Stimulated activated naive CD8-positive, alpha-beta T cell treated with anti-CD3 and anti-CD28 coated beads, Interleukin-15, amount 100 ng/mL, for 72 hours (primary cell): ENCODE data around the gene LRP1B.

Experiments
- ATAC-seq: fragments of 150-1000 bp; cut with Tn5 transposase; 2 replicates; pipeline ENCODE4 v1.10.0; 2021; ENCODE audit warnings: mild to moderate bottlenecking, moderate library complexity
- DNase-seq, 2 donors: peaks; one replicate each; pipeline ENCODE4 v3.0.0; 2021 to 2022
- H3K27ac Mint-ChIP-seq, 2 donors: one replicate each; pipeline ENCODE4 v1.8.0; 2022; ENCODE audit warnings: mild to moderate bottlenecking in 2 of 2, mixed read lengths in 2 of 2, moderate library complexity in 2 of 2
- H3K27me3 Mint-ChIP-seq: one replicate; pipeline ENCODE4 v1.8.0; 2022; ENCODE audit warnings: mixed read lengths
- H3K4me1 Mint-ChIP-seq: one replicate; pipeline ENCODE4 v1.8.0; 2022; ENCODE audit warnings: mild to moderate bottlenecking, mixed read lengths
- H3K4me3 Mint-ChIP-seq, 2 donors: one replicate each; pipeline ENCODE4 v1.8.0; 2022; ENCODE audit warnings: mild to moderate bottlenecking in 2 of 2, mixed read lengths in 2 of 2, moderate library complexity in 1 of 2
- H3K9me3 Mint-ChIP-seq, 2 donors: one replicate each; pipeline ENCODE4 v1.8.0; 2022; ENCODE audit warnings: mixed read lengths in 2 of 2

Gene LRP1B

DNA sequence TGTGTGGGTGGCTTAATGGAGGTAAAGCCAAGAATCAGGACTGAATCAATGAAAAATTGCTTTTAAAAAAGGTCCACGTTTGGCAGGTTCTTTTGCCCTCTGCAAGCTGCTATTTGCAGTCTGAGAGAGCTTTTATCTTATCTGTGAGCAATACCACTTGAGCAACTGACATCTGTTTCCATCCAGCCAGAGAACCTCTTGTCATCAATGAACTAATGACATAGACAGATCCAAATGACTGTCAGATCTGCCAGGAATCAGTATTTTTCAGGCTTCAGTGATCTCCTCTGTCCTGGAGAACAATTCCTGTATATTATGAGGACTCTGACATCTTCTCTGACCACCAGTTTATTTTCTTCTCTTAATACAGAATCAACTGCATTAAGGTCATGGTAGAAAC lies 608.1 kb downstream of the LRP1B start:
- Mint-ChIP-seq H3K4me1 (no peaks in the 10 kb centered on the region), H3K27me3 (no peaks in the 10 kb centered on the region), H3K4me3 (no peak overlapping the region), H3K9me3 (no peaks in the 10 kb centered on the region), H3K27ac (no peak overlapping the region)
- ATAC-seq = no peak
- DNase-seq = no peak

DNA sequence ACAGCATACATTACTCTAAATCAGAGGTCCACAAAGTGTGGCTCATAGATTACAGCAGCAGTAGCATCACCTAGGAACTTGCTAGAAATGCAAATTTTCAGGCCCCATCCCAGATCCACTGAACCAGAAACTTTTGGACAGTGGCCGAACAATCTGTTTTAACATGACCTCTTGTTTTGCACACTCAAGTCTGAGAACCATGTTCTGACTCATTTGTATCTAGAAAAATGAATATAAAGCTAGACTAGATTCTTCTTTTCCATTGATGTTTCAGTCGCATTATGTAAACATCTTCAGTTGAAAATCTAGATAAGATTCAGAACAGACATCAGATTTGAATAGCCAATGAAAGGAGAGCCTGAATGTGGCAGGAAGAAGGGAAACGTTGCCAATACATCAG lies 608.8 kb downstream of the LRP1B start:
- Mint-ChIP-seq H3K4me3 (no peak overlapping the region), H3K27ac (no peak overlapping the region), H3K9me3 (no peaks in the 10 kb centered on the region), H3K4me1 (no peaks in the 10 kb centered on the region), H3K27me3 (no peaks in the 10 kb centered on the region)
- DNase-seq (no peak), ATAC-seq (no peak)

DNA sequence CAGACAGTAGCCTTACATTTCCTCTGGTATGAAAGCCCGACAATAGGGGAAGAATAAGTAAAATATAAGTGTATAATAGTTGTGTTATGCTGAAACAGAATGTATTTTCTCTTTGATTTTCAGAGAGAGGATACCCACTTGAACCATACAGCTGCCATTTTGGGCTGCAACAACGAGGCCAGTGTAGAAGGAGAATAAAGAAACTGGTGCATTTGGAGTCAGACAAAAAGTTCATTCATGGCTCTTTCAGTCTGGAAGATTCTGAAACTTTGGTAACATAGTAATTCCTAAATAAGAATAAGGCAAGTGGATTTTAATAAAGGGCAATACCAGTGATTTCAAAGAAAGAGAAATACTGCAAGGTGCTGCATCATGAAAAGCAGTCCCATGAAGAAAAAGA lies 610.9 kb downstream of the LRP1B start:
- DNase-seq (no peak), ATAC-seq (no peak)
- H3K9me3 Mint-ChIP-seq = no peaks in the 10 kb centered on the region
- H3K27ac Mint-ChIP-seq = no peak overlapping the region
- H3K4me1 Mint-ChIP-seq = no peaks in the 10 kb centered on the region
- no peak overlapping the region for H3K4me3 Mint-ChIP-seq
- H3K27me3 Mint-ChIP-seq = no peaks in the 10 kb centered on the region

DNA sequence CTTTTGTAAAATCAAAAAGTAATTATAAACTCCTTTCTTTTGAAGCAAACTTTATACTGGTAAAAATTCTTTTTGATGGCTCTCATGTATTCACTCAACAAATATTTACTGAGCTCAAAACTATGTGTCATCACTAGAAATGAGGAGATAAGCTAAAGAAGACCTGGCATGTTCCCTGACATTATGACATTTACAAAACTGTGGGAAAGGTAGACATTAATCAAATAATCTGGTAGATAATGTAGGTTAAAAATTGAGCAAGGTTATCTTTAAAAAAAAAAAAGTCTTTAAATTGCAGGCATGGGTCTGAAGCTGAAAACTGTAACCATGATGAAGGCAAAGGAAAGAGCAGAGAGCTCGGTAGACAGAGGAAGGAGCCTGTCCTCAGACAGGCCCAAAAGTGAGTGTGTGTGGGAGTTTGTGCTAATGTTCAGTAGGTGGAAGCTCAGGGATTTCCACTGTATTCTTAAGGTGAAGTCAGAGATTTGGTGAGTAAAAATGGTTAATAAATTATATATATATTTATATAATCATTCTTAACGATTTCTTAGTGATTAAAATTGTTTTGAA lies 612.9 kb downstream of the LRP1B start:
- no peak overlapping the region for H3K4me3 Mint-ChIP-seq
- H3K4me1 Mint-ChIP-seq = no peaks in the 10 kb centered on the region
- no peak for DNase-seq
- no peaks in the 10 kb centered on the region for H3K27me3 Mint-ChIP-seq
- no peak for ATAC-seq
- H3K9me3 Mint-ChIP-seq = peaks cover 0 to 7% of the 10 kb centered on the region in 2 donors
- no peak overlapping the region for H3K27ac Mint-ChIP-seq

DNA sequence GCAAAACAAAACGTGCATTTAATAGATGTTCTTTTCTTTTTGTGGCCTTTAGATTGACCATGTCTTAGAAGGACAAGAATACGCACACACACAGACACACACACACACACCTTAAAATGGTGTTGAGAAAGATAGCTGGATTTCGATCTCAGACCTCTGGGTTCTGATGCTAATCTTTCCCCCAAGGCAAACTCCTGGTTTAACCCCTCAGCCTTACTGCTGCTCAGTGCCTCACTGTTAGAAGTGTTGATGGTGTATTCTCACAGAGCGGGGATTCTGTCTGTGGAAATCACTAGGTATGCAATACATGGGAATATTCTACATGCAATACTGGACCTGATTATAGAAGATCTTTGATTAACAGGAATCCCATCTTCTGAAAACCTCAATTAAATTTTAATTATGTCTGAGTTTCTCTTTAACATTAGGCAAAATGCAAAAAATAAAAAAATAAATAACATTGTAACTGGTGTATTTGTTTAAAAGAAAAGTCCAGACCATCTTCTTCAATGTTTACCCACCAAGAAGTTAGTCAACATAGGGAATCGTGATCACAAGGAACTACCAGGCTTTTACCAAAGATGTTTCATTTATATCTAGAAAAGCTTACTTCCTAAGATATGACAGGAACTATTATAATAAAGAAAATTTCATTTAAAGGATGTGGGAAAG lies 613.5 kb downstream of the LRP1B start:
- Mint-ChIP-seq H3K9me3 (peaks cover 0 to 7% of the 10 kb centered on the region in 2 donors), H3K27me3 (no peaks in the 10 kb centered on the region), H3K4me1 (no peaks in the 10 kb centered on the region), H3K27ac (no peak overlapping the region), H3K4me3 (no peak overlapping the region)
- no peak for DNase-seq
- ATAC-seq = no peak

DNA sequence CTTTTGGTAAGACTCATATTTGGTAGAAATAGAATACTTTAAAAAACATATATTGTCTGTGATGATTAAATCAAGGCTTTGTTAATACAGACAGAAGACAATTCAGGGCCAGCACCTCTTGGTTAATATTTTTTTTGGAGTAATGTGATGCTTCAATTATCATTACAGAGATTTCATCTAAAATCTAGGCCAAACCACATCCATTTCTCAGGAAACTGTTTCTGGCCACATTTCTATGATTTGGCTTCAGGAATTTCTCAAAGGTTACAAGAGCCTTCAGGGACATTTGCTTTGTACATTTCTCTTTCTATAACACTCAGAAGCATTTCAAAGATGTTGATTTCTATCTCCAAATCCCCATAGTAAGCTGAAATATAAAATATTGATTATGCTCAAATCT lies 614.9 kb downstream of the LRP1B start:
- ATAC-seq (no peak), DNase-seq (no peak)
- peaks cover 0 to 7% of the 10 kb centered on the region in 2 donors for H3K9me3 Mint-ChIP-seq
- no peaks in the 10 kb centered on the region for H3K4me1 Mint-ChIP-seq
- H3K4me3 Mint-ChIP-seq = no peak overlapping the region
- H3K27me3 Mint-ChIP-seq = no peaks in the 10 kb centered on the region
- H3K27ac Mint-ChIP-seq = no peak overlapping the region

DNA sequence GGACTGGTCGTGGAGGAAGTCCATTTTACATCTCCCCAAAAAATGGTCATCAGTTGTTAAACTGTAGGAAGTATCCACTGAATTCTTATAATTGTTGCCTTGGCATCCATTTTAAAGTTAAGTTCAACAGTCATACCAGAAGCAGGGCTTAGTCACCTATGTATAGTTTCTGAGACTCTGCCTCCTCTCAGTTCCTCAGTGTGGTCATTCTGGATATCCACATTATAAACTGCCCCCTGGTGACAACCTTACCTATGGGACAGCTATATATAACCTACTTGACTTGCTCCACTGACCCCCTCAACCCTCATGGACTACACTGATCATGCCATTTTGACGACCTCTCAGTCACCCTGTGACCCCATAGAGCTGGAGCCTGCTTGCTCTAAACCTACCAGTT lies 617.0 kb downstream of the LRP1B start:
- ATAC-seq (no peak), DNase-seq (no peak)
- H3K27ac Mint-ChIP-seq = no peak overlapping the region
- H3K4me1 Mint-ChIP-seq = no peaks in the 10 kb centered on the region
- no peaks in the 10 kb centered on the region for H3K27me3 Mint-ChIP-seq
- H3K9me3 Mint-ChIP-seq = peaks cover 0 to 7% of the 10 kb centered on the region in 2 donors
- no peak overlapping the region for H3K4me3 Mint-ChIP-seq

DNA sequence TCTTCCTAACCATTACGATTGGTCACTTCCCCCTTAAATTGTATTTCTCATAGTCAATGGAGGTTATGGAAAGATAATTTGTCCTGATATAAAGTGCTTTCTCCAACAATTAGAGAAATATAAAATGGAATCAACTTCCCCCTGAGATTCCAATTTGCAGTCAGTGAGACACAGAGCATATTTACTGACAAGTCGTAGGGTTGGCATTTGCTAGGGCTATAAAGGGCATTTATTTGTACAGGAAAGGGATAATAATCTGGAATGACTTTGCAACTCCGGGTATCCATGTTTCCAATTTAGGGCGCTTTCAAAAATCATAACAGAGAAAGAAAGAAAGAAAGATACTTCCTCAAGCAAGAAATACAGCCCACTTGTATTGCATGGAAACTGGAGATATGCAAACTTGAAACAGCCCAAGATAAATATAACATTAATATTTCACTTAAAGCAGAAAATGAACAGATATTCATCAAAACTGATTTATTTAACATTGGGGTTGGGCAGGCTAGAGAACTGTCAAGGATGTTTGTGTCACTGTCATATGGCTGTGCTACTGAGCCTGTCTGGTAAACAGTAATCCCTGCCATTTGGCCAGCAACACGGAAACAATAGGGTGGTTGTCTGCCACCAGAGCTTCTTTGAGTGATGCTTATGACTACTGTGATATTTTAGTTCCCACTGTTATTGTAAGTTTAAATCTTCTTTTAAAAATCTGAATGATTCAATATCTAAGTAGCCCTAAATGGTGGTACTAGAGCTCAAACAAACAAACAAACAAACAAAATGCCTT lies 621.8 kb downstream of the LRP1B start:
- Mint-ChIP-seq H3K27ac (no peak overlapping the region), H3K4me3 (no peak overlapping the region), H3K27me3 (no peaks in the 10 kb centered on the region), H3K9me3 (peaks cover 0 to 1% of the 10 kb centered on the region in 2 donors), H3K4me1 (no peaks in the 10 kb centered on the region)
- DNase-seq = no peak
- no peak for ATAC-seq

DNA sequence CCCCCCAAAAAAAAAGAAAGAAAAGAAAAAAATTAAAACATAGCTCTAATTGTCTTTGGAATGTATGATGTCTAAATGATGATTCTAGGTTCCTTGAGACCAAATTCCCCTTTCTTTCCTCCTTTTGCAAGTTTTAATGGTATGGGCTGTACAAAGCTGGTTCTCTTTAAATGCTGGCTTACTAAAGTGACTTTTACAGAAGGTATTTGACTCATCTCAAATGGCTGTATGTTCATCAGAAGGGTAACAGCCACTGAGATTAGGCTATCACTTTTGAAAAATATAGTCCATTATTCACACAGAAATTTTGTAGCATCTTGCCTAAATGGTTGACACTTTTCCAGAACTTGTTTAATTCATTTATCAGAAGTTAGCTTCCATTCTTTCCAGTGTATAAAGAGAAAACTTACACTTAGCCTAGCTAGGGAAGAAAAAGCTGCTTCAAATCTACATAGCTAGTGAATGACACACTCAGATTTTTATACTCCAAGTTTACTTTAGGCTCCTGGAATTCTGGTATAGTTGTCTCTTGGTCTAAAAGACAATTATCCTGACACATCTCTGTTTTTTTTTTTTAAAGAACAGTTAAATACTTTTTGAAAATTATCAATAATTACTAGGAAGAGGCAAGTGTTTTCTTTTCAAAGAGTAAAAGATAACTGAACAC lies 622.6 kb downstream of the LRP1B start:
- H3K27me3 Mint-ChIP-seq = no peaks in the 10 kb centered on the region

DNA sequence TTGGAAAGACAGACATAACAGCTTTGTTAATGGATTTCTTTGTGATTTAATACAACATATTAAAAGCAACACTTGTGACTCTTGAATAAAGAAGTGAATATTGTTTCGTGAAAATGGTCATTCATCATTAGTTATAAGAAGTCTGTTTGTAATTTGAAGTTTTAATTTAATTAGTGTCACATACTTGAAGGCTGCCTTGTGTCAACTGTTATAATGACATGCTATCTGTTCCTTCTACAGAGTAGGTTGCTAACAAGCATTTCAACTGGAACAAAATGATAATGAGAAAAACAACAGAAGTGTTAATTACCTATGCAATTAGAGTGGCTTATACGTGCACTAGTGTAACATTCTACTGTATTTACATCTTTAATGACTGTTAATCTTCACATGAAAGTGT lies 624.7 kb downstream of the LRP1B start:
- Mint-ChIP-seq H3K27me3 (no peaks in the 10 kb centered on the region), H3K27ac (no peak overlapping the region), H3K9me3 (peaks cover 0 to 4% of the 10 kb centered on the region in 2 donors), H3K4me3 (no peak overlapping the region), H3K4me1 (no peaks in the 10 kb centered on the region)
- DNase-seq (no peak), ATAC-seq (no peak)

More for the DNA sequence above, 622.6 kb downstream of the LRP1B start:
- Mint-ChIP-seq H3K4me3 (no peak overlapping the region), H3K27ac (no peak overlapping the region), H3K4me1 (no peaks in the 10 kb centered on the region), H3K9me3 (peaks cover 0 to 4% of the 10 kb centered on the region in 2 donors)
- DNase-seq (no peak), ATAC-seq (no peak)

DNA sequence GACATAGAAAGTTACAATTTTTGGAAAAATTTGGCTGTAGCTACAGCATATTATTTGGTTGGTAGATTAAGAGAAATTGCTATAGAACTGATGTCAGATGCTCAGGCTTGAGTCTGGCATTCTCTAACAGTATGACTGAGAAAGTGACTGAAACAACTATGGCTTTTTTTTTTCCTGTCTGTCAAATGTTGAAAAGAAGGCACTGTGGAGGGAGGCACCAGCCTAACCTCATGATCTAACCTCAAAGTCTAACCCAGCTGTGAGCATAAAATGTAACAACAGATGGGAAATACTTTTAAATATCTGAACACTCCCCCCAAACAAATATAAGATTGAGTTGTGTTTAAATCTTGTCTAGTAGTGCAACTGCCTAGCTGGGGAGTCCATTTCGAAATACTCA lies 629.1 kb downstream of the LRP1B start:
- H3K4me3 Mint-ChIP-seq = no peak overlapping the region
- H3K9me3 Mint-ChIP-seq = peaks cover 0 to 4% of the 10 kb centered on the region in 2 donors
- H3K27ac Mint-ChIP-seq = no peak overlapping the region
- DNase-seq (no peak), ATAC-seq (no peak)
- no peaks in the 10 kb centered on the region for H3K27me3 Mint-ChIP-seq
- H3K4me1 Mint-ChIP-seq = no peaks in the 10 kb centered on the region

DNA sequence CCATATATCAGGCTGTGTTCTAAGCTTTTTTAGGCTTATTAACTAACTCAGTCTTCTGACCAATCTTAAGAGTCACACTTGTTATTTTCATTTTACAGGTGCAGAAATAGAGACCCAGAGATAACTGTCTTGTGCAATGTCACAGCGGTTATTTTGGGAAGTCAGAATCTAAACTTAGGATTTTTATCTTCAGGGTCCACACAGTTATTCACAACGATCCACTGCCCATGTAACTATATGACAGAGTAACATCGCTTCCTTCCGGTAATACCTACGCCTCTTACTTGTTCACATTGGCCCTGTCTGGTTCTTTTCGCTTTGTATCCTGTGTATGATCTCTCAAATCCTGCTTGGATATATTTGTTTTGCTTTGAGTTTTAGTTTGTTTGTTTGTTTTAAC lies 631.7 kb downstream of the LRP1B start:
- DNase-seq (no peak), ATAC-seq (no peak)
- Mint-ChIP-seq H3K27ac (no peak overlapping the region), H3K4me3 (no peak overlapping the region), H3K4me1 (no peaks in the 10 kb centered on the region), H3K27me3 (no peaks in the 10 kb centered on the region), H3K9me3 (peaks cover 0 to 4% of the 10 kb centered on the region in 2 donors)

DNA sequence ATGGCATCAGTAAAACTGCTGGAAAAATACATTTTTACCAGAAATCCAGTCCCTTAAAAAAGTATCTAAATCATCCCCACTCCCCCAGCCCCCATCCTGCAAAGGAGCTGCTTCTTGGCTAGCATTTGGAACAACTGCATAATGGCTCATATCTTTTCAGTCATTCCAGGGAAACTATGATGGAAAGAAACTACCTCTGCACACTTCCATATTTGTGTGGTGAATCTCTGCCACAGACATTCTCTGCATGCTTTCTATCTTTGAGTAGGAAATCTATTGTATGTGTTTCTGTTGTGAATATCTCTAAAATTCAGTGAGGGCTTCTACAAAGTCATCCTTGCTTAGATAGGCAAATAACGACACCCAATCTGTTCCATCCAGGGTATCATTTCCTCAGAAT lies 632.3 kb downstream of the LRP1B start:
- H3K9me3 Mint-ChIP-seq = peaks cover 0 to 3% of the 10 kb centered on the region in 2 donors
- ATAC-seq (no peak), DNase-seq (no peak)
- H3K4me3 Mint-ChIP-seq = no peak overlapping the region
- no peaks in the 10 kb centered on the region for H3K27me3 Mint-ChIP-seq
- H3K27ac Mint-ChIP-seq = no peak overlapping the region
- H3K4me1 Mint-ChIP-seq = no peaks in the 10 kb centered on the region

DNA sequence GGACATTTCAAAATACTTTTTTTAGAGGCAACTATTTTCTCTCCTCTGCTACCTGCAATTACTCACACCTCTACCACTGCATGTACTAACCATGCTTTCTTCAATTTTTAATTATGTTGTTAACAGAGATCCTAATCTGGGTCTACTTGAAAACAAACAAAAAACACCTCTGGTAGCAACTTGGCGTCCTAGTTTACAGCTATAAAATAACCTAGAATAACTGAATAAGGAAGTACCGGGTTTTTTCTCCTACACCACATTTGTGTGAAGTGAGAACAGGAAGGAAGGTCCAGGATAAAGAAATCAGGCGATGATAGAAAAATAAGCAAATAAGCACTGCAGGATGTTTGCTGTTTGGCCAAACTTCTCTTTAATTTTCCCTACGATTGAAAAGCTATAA lies 633.5 kb downstream of the LRP1B start:
- H3K9me3 Mint-ChIP-seq = no peaks in the 10 kb centered on the region
- H3K27ac Mint-ChIP-seq = no peak overlapping the region
- H3K4me3 Mint-ChIP-seq = no peak overlapping the region
- no peak for DNase-seq
- H3K27me3 Mint-ChIP-seq = no peaks in the 10 kb centered on the region
- no peaks in the 10 kb centered on the region for H3K4me1 Mint-ChIP-seq
- no peak for ATAC-seq

DNA sequence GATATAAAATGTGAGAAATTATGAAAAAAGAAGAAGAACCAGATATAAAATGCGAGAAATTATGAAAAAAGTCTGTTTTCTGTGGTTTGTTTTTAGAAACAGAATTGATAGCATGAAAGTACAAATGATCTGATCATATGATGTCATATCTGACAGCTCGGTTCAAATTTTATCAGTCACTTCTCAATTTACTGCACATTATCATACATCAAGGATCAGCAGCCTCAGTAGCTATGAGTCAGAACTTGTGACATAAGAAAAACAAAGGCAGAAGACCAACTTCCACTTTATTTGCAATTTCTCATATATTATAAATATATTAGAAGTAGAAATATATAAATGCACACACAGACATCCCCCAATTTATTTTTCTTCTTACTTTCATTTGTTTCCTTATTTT lies 634.0 kb downstream of the LRP1B start:
- Mint-ChIP-seq H3K4me3 (no peak overlapping the region), H3K27ac (no peak overlapping the region), H3K4me1 (no peaks in the 10 kb centered on the region), H3K27me3 (no peaks in the 10 kb centered on the region), H3K9me3 (no peaks in the 10 kb centered on the region)
- no peak for DNase-seq
- no peak for ATAC-seq

DNA sequence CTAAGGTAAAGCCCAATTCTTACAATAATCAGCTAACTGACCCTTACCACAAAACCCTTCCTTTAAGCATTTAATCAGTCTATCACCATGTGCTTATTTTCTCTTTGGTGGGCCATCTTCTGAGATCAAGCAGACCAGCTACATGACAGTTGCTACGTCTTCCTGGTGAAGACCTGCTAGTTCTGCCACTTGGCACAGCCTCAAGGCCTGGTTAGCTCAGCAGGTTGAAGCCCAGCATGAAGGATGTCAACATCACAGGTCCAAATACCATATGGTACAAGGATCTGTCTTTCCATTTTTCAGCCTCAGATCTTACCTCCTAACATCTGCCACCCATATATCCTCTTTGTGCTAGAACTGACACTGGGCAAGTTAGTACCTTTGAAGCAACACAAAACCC lies 636.9 kb downstream of the LRP1B start:
- H3K27me3 Mint-ChIP-seq = no peaks in the 10 kb centered on the region
- no peak for ATAC-seq
- no peaks in the 10 kb centered on the region for H3K9me3 Mint-ChIP-seq
- no peak overlapping the region for H3K4me3 Mint-ChIP-seq
- H3K27ac Mint-ChIP-seq = no peak overlapping the region
- no peaks in the 10 kb centered on the region for H3K4me1 Mint-ChIP-seq
- DNase-seq = no peak
